Gastroesophageal sphincter (tissue), 4 donors: Measurements from ENCODE around the gene DPF3. TPM values are rescaled to one million over a fixed set of nuclear protein-coding genes. Genes with fewer than 3 reads are reported as not detected.
"Not testable (repeated sequence)": the region's sequence is repeated elsewhere in the genome, so short reads cannot be mapped to it uniquely, and the experiment has no call there.

Source experiments
- ATAC-seq: fragments of 150-250 bp; one replicate; pipeline ENCODE4 v1.9.1; 2016; ENCODE audit warnings: mild to moderate bottlenecking, moderate library complexity
- H3K27ac ChIP-seq, 4 donors: fragments of 200-600 bp; sonication (generic) in 3 of 4; 1 replicate in 3 of 4; 2 replicates in 1 of 4; pipeline ENCODE4 v1.5.1; 2016 to 2019
- H3K27me3 ChIP-seq: fragments of 200-600 bp; sonication (generic); one replicate; pipeline ENCODE4 v1.5.1; 2019
- H3K36me3 ChIP-seq, 2 donors: fragments of 200-600 bp; sonication (generic); one replicate each; pipeline ENCODE4 v1.5.1; 2019; ENCODE audit warnings: control low read depth in 1 of 2
- H3K4me1 ChIP-seq, 3 donors: fragments of 200-600 bp; sonication (generic); 1 replicate in 2 of 3; 2 replicates in 1 of 3; pipeline ENCODE4 v1.5.1; 2016 to 2019; ENCODE audit warnings: control low read depth in 2 of 3
- H3K4me3 ChIP-seq, 2 donors: fragments of 200-600 bp; sonication (generic); one replicate each; pipeline ENCODE4 v1.5.1; 2019; ENCODE audit warnings: mild to moderate bottlenecking in 1 of 2, moderate library complexity in 1 of 2
- H3K9me3 ChIP-seq, 3 donors: fragments of 200-600 bp; sonication (generic); one replicate each; pipeline ENCODE4 v1.5.1; 2017 to 2019; ENCODE audit warnings: control low read depth in 2 of 3
- CTCF ChIP-seq, 4 experiments: fragments of 200-600 bp in 2 of 4; fragments of 450-650 bp in 2 of 4; sonication (generic) in 1 of 4; IDR thresholded peaks; one replicate each; pipeline ENCODE4 v1.5.1; 2017 to 2019; ENCODE audit warnings: antibody characterized with exemption in 4 of 4, mild to moderate bottlenecking in 2 of 4, moderate library complexity in 2 of 4
- EP300 ChIP-seq: sonication (generic); formaldehyde crosslinking; IDR thresholded peaks from one replicate; pipeline ENCODE4 v1.6.1; 2017; ENCODE audit warnings: antibody characterized with exemption, mild to moderate bottlenecking
- POLR2A ChIP-seq, 2 donors: fragments of 450-650 bp; IDR thresholded peaks; one replicate each; pipeline ENCODE4 v1.6.1; 2017; ENCODE audit warnings: antibody characterized with exemption in 2 of 2, mild to moderate bottlenecking in 2 of 2, moderate library complexity in 1 of 2
- POLR2AphosphoS5 ChIP-seq: sonication (generic); formaldehyde crosslinking; IDR thresholded peaks from one replicate; pipeline ENCODE4 v1.6.1; 2017; ENCODE audit warnings: antibody characterized with exemption
- WGBS, 2 donors: methylation state at CpG; one replicate each; pipeline ENCODE4 v1.1.5; 2018; ENCODE audit warnings: low coverage in 1 of 2; 5-methylcytosine and 5-hydroxymethylcytosine counted together
- total RNA-seq, 4 donors: library from RNA; depleted of rRNA; stranded (reverse); fragments of >200 nt; gene quantifications; one replicate each; pipeline ENCODE4 v1.1.0, GENCODE V29; 2016

The DPF3 gene
- total RNA-seq, 4 donors from 2014 or later: 0.13 to 4.4 (median 2.1) TPM

- no peak overlapping the region for H3K27ac ChIP-seq
- TF ChIP-seq EP300 (no peak), POLR2A (IDR thresholded peaks at IDR 0.05) (no peak), CTCF (IDR thresholded peaks at IDR 0.05) (no peak), POLR2AphosphoS5 (no peak)
- WGBS, 2 donors: 88 to 100% methylated on average over 1 to 6 of the region's 6 CpGs
- H3K36me3 ChIP-seq: no peaks in the 10 kb centered on the region
- ATAC-seq: no peak
- no peak overlapping the region for H3K4me3 ChIP-seq
- H3K9me3 ChIP-seq: no peaks in the 10 kb centered on the region
- H3K27me3 ChIP-seq: no peaks in the 10 kb centered on the region
- no peaks in the 10 kb centered on the region for H3K4me1 ChIP-seq
Measured at GRCh38 chr14:72879431-72879830, 14.5 kb downstream of the DPF3 start.

- ATAC-seq: no peak
- Histone ChIP-seq H3K4me1 (no peaks in the 10 kb centered on the region), H3K9me3 (no peaks in the 10 kb centered on the region), H3K27ac (no peak overlapping the region), H3K27me3 (no peaks in the 10 kb centered on the region), H3K36me3 (no peaks in the 10 kb centered on the region), H3K4me3 (no peak overlapping the region)
- 88 to 89% methylated on average over 3 of the region's 5 CpGs for WGBS, 2 donors
- TF ChIP-seq POLR2AphosphoS5: no peak
- TF ChIP-seq POLR2A (IDR thresholded peaks at IDR 0.05): no peak
- TF ChIP-seq CTCF (IDR thresholded peaks at IDR 0.05): no peak
- TF ChIP-seq EP300: no peak
Measured at GRCh38 chr14:72878746-72879145, 15.2 kb downstream of the DPF3 start.

- no peaks in the 10 kb centered on the region for H3K27me3 ChIP-seq
- no peaks in the 10 kb centered on the region for H3K36me3 ChIP-seq
- no peak for TF ChIP-seq EP300
- no peak for TF ChIP-seq CTCF (IDR thresholded peaks at IDR 0.05)
- TF ChIP-seq POLR2AphosphoS5: no peak
- TF ChIP-seq POLR2A (IDR thresholded peaks at IDR 0.05): no peak
- no peaks in the 10 kb centered on the region for H3K9me3 ChIP-seq
- no peak overlapping the region for H3K4me3 ChIP-seq
- no peak for ATAC-seq
- no peak overlapping the region for H3K27ac ChIP-seq
- H3K4me1 ChIP-seq: no peaks in the 10 kb centered on the region
- 0 to 42% methylated on average over 1 to 2 of the region's 4 CpGs for WGBS, 2 donors
Measured at GRCh38 chr14:72876710-72877063, 17.2 kb downstream of the DPF3 start.

- no peak for TF ChIP-seq POLR2A (IDR thresholded peaks at IDR 0.05)
- TF ChIP-seq POLR2AphosphoS5: no peak
- no peak for TF ChIP-seq CTCF (IDR thresholded peaks at IDR 0.05)
- no peak for TF ChIP-seq EP300
- no peaks in the 10 kb centered on the region for H3K36me3 ChIP-seq
- H3K4me1 ChIP-seq: no peaks in the 10 kb centered on the region
- no peaks in the 10 kb centered on the region for H3K9me3 ChIP-seq
- no peak for ATAC-seq
- H3K27ac ChIP-seq: no peak overlapping the region
- no peak overlapping the region for H3K4me3 ChIP-seq
- WGBS, 2 donors: 50 to 55% methylated on average over 5 to 8 of the region's 9 CpGs
- H3K27me3 ChIP-seq: no peaks in the 10 kb centered on the region
Measured at GRCh38 chr14:72876005-72876709, 17.7 kb downstream of the DPF3 start.

- H3K4me3 ChIP-seq, ATAC-seq, H3K4me1 ChIP-seq, H3K9me3 ChIP-seq, H3K36me3 ChIP-seq, H3K27ac ChIP-seq, H3K27me3 ChIP-seq: not testable (repeated sequence)
- 66% methylated on average over 4 of the region's 4 CpGs; no CpG with 5 or more reads in 1 of the 2 donors for WGBS, 2 donors
Measured at GRCh38 chr14:72870878-72871277, 23.0 kb downstream of the DPF3 start.
